Hematopoietic multipotent progenitor cell treated with erythropoietin and hydrocortisone succinate and interleukin-3 and kit ligand, for 6 days (in vitro differentiated cells): ENCODE data around the gene TFPT.

ENCODE experiments used
- DNase-seq: peaks from one replicate; pipeline ENCODE4 v3.0.0-alpha.2; 2015

Gene TFPT

DNA sequence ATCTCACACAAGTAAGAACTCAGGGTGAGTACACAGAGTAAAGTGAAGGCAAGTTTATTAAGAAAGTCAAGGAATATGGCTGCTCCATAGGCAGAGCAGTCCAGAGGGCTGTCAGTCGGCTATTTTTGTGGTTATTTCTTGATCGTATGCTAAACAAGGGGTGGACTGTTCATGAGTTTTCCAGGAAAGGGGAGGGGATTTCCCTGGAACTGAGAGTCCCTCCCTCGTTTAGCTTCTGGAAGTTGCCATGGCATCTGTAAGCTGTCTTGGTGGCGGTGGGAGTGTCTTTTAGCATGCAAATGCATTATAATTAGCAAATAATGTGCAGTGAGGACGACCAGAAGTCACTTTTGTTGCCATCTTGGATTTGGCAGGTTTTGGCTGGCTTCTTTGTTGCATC is 46.0 kb downstream of the TFPT start:
- no peak for DNase-seq

GRCh38 chr19:54063350-54064116 is 51.9 kb downstream of the TFPT start, which contains the start of gene VSTM1:
Gene VSTM1 (minus strand): TSS chr19:54063897. CDS start chr19:54063777, 120 bp downstream.
- DNase-seq: no peak

DNA sequence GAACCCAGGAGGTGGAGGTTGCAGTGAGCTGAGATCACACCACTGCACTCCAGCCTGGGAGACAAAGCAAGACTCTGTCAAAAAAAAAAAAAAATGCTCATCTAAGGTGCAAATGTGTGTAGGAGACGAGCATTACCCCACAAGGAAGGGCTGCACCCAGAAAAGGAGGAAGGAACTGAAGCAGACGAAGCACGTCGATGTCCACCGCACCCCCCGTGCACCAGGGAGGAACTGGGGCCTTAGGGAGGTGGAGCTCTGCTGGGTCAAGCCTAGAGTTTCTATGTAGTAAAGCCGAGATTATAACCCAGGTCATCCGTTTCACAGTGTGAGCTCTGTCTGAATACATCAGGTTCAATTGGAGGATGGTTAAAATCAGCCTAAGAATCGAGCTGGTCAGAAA is 52.8 kb downstream of the TFPT start:
- peak; percentile 9 for DNase-seq
